NCI-H748 (cell line): Measurements from ENCODE around the gene FAH.
A peak's percentile ranks its signal among the peaks of the same experiment; 100 is the strongest.
"Not testable (repeated sequence)": the region's sequence is repeated elsewhere in the genome, so short reads cannot be mapped to it uniquely, and the experiment has no call there.

ENCODE experiments used
- DNase-seq: peaks from one replicate; lab custom pipeline; 2025; ENCODE audit not compliant: unreplicated experiment; lab: John Stamatoyannopoulos, UW

The FAH gene

DNA sequence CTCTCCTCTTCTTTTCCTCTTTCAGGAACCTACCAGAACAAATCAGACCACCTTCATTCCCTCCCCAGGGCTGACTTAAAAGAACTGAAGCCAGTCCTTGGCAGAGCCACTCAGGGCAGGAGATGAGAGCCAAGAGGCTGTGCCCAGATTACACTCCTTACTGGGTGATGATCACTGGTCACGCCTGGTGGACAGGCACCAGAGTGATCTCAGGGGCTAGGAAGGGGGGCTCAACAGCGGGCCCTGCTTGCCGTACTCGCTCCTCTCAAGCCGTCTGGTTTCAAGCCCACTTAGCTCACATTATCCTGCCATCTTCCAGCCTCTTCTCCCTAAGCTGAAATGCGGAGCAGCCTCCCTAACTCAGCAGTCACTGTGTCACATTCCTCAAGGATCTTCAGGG lies 1.7 kb upstream of the FAH start:
- no peak for DNase-seq

DNA sequence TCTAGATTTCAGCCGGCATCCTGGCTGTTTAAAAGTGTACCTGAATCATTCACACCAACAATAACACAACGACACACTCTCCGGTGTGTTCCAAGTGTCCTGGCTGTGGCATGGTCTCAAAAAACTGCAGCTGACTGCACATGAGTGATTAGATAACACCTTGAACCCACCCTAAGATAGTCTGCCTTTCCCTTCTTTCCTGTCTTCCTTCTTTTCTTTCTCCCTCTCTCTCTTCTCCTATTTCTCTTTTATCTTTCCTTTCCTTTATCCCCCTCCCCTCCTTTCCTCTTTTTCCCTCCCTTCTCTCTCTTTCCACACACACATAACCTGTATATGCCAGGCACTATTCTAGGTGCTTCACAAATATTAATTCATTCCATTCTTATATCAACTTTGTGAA lies 1.2 kb upstream of the FAH start:
- no peak for DNase-seq

GRCh38 chr15:80152180-80152895 lies 461 bp upstream of the FAH start:
- peak; percentile 83 for DNase-seq

- DNase-seq, result no peak
These were observed 1.1 kb downstream of the FAH start for GRCh38 chr15:80153900-80154299.

- no peak for DNase-seq
These were observed 1.5 kb downstream of the FAH start for GRCh38 chr15:80154336-80154735.

- DNase-seq, result no peak
These were observed 2.2 kb downstream of the FAH start for GRCh38 chr15:80155001-80155377.

GRCh38 chr15:80155378-80156175 lies 2.8 kb downstream of the FAH start:
- not testable (repeated sequence) for DNase-seq

DNA sequence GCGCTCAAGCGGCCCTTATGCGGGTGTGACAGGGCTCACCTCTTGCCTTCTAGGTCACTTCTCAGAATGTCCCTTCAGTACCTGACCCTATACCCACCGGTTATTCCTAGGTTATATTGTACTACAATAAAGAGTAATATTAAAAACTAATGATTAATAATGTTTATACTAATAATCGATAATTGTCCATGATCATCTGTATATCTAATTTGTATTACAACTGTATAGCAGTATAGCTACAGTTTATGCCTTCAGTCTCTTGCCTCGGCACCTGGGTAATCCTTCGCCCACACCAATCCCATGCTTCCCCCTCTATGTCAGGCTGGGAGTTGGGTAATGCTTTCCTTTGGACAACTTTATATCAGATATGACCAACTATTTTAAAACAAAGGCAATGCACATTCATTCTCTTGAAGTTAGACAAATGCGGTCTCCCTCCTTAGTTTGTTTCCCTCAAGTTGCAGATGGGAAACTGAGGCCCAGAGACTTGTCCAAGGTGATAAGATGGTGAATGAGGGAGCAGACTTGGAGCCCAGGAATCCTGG lies 3.4 kb downstream of the FAH start:
- no peak for DNase-seq

DNA sequence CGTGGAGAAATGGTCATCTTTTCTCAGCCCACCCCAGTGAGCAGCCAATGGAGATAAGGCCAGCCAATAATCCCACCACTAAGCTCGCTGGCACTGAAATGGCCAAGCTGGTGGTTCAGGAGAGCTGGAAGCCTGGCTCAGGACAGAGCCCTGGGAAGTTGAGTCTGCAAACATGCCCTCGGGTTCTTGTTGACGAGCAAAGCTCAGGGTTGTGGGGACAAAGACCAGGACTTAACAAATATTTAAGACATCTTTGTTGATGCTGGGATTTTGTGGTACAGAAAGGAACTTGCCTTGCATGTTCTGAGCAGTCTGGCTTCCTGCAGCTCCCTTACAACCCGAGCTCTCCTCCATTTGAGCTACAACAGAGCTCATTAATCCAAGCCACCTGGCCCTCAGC lies 4.4 kb downstream of the FAH start:
- no peak for DNase-seq

GRCh38 chr15:80159301-80159700 lies 6.5 kb downstream of the FAH start:
- no peak for DNase-seq

GRCh38 chr15:80159811-80160569 lies 7.2 kb downstream of the FAH start:
- DNase-seq, result no peak

- DNase-seq, result no peak
These were observed 7.9 kb downstream of the FAH start for GRCh38 chr15:80160570-80161156.

GRCh38 chr15:80161468-80162016 lies 8.7 kb downstream of the FAH start:
- no peak for DNase-seq

DNA sequence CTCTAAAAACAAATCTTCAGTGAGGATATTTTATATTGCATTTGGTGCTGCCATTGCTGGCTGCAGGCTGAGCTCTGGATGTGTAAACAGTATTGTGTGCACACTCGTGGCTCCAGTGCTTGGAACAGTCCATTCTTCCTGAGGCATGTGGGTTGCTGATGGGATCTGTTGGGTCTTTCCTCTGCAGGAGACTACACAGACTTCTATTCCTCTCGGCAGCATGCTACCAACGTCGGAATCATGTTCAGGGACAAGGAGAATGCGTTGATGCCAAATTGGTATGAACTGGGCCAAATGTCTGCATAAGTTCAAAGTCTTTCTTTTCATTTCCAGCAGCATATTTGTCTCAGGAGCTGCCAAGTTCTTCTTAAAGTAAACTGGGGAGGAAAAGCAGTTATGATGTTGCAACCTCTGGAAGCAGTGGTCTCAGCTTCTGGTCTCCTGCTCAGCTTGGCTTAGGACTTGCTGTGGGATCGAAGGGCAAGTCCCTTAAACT lies 9.3 kb downstream of the FAH start:
- no peak for DNase-seq

DNA sequence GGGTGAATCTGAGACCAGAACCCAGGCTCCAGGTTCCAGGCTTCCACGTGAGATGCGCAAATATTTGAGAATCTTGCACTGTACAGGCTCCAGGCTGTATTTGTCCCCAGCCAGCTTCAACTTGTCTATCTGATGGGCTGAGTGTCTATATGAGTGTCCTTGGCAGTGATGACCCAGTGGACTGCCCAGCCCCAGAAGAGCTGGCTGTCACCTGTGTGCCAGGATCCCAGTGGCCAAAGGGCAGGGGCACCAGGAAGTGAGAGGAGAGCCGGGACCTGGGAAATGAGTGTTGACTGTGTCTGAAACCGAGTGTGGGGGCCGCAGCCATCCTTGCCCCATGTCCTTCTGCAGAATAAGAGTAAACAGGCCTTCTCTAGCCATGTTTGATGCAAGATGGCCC lies 10.4 kb downstream of the FAH start:
- DNase-seq, result no peak

DNA sequence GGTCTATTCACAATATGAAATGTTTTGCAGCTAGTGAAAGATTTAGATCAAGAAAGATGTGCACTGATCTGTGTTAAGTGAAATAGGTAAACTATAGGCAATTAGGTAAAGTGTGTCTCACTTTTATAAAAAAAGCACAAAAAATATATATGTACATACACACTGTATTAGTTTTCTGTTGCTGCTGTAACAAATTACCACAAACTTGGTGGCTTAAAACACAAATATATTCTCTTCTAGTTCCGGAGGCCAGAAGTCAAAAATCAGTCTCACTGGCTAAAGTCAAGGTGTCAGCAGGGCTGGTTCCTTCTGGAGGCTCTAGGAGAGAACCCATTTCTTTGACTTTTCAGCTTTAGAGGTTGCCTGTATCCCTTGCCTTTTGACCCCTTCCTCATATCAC lies 11.1 kb downstream of the FAH start:
- no peak for DNase-seq

- DNase-seq, result no peak
These were observed 15.1 kb downstream of the FAH start for GRCh38 chr15:80167936-80168335.

- no peak for DNase-seq
These were observed 15.6 kb downstream of the FAH start for GRCh38 chr15:80168421-80168820.

- no peak for DNase-seq
These were observed 17.1 kb downstream of the FAH start for GRCh38 chr15:80169768-80170357.

- no peak for DNase-seq
These were observed 17.8 kb downstream of the FAH start for GRCh38 chr15:80170596-80170995.
